HG03097 (cell line): ENCODE measurements around the gene MS4A5.
"Not testable (repeated sequence)": the region's sequence is repeated elsewhere in the genome, so short reads cannot be mapped to it uniquely, and the experiment has no call there.

ENCODE experiments used
- ATAC-seq: cut with Tn5 transposase; IDR thresholded peaks from one replicate; pipeline ENCODE4 v1.9.1; 2021; ENCODE audit not compliant: unreplicated experiment, low FRiP score

MS4A5 gene

GRCh38 chr11:60429272-60429671 lies at the start of gene MS4A5:
MS4A5 (plus strand) TSS chr11:60429572; CDS start chr11:60429675, 103 bp downstream.
- ATAC-seq, result no peak

- peak; percentile 82 for ATAC-seq
These were observed 40.0 kb upstream of the MS4A5 start for GRCh38 chr11:60389279-60389910.

- no peak for ATAC-seq
These were observed 39.0 kb upstream of the MS4A5 start for GRCh38 chr11:60390419-60390818.

- no peak for ATAC-seq
These were observed 37.0 kb upstream of the MS4A5 start for GRCh38 chr11:60392361-60392760.

- ATAC-seq, result no peak
These were observed 36.4 kb upstream of the MS4A5 start for GRCh38 chr11:60393016-60393415.

GRCh38 chr11:60394666-60395380 lies 34.5 kb upstream of the MS4A5 start:
- no peak for ATAC-seq

- ATAC-seq, result no peak
These were observed 33.0 kb upstream of the MS4A5 start, which contains the start of gene MS4A14 for GRCh38 chr11:60396382-60396781. MS4A14 (plus strand) TSS chr11:60396459; CDS start chr11:60396579, 120 bp downstream.

GRCh38 chr11:60396799-60397198 lies 32.6 kb upstream of the MS4A5 start:
- ATAC-seq, result no peak

GRCh38 chr11:60420015-60420414 lies 9.4 kb upstream of the MS4A5 start:
- no peak for ATAC-seq

- no peak for ATAC-seq
These were observed 6.8 kb upstream of the MS4A5 start for GRCh38 chr11:60422609-60423008.

- ATAC-seq, result no peak
These were observed 855 bp upstream of the MS4A5 start for GRCh38 chr11:60428517-60428916.

GRCh38 chr11:60431251-60431650 lies 1.9 kb downstream of the MS4A5 start:
- ATAC-seq, result no peak

- no peak for ATAC-seq
These were observed 4.0 kb downstream of the MS4A5 start for GRCh38 chr11:60433401-60433800.

- ATAC-seq, result no peak
These were observed 17.7 kb downstream of the MS4A5 start for GRCh38 chr11:60447070-60447469.

- ATAC-seq, result no peak
These were observed 18.5 kb downstream of the MS4A5 start for GRCh38 chr11:60447846-60448245.

GRCh38 chr11:60451185-60451584 lies 21.8 kb downstream of the MS4A5 start:
- ATAC-seq, result not testable (repeated sequence)

- ATAC-seq, result no peak
These were observed 24.8 kb downstream of the MS4A5 start for GRCh38 chr11:60454212-60454611.

- peak; percentile 88 for ATAC-seq
These were observed 26.2 kb downstream of the MS4A5 start, which contains the start of gene MS4A1 for GRCh38 chr11:60455531-60456042. MS4A1 (plus strand) TSS chr11:60455847; CDS start chr11:60462375, 6,528 bp downstream.

GRCh38 chr11:60457576-60457975 lies 28.2 kb downstream of the MS4A5 start:
- no peak for ATAC-seq

GRCh38 chr11:60459345-60459744 lies 30.0 kb downstream of the MS4A5 start:
- no peak for ATAC-seq

- ATAC-seq, result no peak
These were observed 39.5 kb downstream of the MS4A5 start for GRCh38 chr11:60468829-60469228.

- no peak for ATAC-seq
These were observed 40.4 kb downstream of the MS4A5 start for GRCh38 chr11:60469723-60470122.
